Measurements from ENCODE around the gene SORCS3.

SORCS3 gene

GRCh38 chr10:104641187-104641936, at the start of gene SORCS3:
SORCS3 (plus strand) TSS chr10:104641290.
- no peak for DNase-seq

GRCh38 chr10:104591441-104591840, 49.6 kb upstream of the SORCS3 start:
- no peak for DNase-seq

DNA sequence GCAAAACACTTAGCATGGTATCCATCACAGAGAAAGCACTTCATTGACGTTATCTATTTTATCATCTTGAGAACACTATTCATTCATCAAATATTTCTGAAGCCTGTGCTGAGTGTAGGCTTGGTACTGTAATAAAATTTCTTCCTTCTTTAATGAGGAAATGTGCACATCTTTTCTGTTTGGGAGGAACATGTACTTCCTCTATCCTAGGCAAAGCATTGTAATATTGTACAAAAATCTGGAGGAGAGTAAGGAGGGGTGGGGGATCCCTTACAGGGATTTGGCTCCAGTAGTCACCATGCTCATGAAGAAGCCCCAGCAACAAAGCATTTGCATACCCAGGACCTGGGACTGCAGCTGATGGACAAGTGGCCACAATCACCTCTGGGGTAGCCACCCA, 39.9 kb upstream of the SORCS3 start:
- DNase-seq: no peak

- DNase-seq: no peak
Measured at GRCh38 chr10:104608091-104608828, 32.8 kb upstream of the SORCS3 start.

DNA sequence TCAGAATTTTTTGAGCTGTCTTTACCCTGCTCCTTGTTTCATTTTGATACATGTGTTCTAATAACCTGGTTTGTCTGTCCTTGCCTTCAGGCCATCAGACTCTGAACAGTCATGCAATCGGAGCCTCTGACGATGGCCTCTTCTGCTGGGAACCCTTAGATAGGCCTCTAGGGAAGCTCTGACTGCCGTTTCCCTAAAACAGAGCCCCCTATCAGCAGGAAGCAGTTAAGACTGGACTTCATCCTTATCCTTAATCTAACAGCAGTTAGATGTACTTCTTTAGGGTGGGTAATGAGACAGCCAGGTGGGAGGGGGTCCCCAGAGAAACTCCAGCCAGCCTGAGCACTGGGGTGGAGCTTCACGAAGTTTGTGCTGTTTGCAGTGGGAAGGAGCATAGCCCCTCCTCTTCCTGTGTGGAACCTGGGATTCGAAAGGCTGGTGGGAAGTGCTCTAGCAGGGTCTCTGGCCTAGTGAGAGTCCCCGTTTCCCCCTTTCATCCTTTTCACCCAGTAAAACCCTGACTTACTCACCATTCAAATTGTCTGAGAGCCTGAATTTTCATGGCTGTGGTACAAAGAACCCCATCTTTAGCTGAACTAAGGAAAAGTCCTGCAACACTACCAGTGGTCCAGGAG, 28.4 kb upstream of the SORCS3 start:
- no peak for DNase-seq

- no peak for DNase-seq
Measured at GRCh38 chr10:104613406-104613805, 27.7 kb upstream of the SORCS3 start.

DNA sequence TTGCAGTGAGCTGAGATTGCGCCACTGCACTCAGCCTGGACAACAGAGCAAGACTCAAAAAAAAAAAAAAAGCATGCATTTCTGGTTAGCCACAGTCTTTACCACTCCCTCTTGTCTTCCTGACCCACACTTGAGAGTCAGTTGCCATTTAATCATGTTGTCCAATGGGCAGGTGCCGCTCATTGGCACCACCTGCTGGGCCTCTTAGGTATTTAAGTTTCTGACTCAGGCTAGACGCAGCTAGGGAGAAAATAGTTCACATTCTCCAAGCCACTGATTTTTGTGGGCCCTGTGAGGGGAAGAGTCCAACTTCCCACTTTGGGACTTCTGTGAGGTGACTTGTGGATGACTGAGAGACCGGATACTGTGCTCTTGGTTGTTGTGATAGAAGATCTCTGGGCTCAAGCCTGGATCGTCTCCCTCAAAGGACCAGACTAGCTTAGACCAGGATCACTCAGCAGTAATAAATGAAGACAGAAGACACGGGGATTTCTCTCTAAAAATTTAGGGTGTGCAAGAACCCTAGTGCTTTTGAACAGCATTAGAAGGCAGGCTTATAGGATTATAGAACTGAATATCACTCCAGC, 26.8 kb upstream of the SORCS3 start:
- DNase-seq: no peak

- no peak for DNase-seq
Measured at GRCh38 chr10:104615136-104615535, 26.0 kb upstream of the SORCS3 start.

DNA sequence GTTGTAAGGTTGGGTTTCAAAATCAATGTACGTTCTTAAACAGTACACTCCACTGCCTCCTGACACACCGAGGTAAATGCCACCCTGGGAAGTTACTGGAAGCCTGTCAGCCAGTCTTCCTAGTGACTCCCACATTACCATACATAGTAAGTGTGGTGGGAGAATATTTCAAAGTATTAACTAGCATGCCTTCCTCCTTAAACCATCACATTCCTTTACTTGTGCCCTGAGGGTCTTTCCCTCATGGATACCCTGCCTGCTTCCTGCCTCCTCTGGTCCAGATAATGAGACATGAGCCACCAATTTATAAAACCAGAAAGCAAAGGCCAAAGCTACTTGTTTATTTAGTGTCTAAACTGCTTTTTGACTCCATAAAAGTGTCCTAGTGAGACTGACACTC, 23.3 kb upstream of the SORCS3 start:
- DNase-seq: no peak

DNA sequence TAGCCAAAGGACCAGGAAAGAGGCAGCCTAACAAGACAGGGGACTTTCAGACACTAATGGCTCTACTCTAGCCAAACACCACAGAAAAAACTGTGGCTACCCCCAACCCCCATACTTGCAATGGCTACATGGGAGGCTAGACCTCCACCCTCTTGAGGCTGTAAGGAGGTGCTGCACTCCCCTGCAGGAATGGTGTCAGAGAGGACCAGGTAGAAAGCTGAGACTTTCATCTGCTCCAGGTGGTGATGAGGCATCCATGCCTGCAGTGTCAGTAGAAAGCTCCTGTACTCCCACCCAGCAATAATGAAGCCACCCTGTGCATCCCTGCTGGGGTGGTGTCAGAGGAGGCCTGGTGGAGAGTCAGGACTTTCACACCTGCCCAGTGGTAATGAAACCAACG, 18.9 kb upstream of the SORCS3 start:
- DNase-seq: no peak

GRCh38 chr10:104622598-104623209, 18.4 kb upstream of the SORCS3 start:
- no peak for DNase-seq

DNA sequence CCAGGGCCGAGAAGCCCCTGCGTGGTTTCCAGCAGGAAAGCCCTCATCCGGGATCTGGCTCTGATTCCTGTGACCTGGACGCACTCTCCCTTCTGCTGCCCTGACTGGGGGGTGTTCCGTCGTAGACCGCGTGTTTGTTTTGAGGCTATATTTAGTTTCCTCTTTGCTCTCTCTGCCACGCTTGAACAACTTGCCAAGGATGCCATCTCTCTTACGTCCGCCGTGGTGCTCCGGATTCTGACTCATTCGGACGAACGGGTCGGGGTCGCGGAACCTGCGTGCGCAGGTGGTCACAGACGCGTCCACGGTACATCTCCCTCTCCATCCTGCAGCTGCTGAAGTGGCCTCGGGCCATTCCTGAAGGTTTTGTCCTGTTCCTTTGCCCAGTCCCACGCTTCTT, 10.4 kb upstream of the SORCS3 start:
- DNase-seq: no peak

DNA sequence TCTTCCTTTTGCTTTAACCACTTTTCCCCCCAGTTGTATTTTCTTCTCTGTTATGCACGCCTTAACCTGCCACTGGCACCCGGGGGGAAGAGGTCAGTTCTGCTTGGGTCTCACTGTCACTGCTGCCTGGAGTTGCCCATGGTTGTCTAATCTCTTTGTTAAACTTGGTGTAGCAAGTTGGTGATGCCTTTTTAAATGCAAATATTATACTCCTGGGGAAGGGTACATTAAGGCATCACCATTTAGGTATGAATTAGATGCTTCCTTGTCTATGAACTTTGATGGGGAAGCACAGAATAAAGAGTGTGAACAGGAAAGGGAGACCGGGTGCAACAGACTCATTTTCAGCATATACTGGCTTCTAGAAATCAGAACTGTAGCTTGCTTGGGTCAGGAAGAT, 9.1 kb upstream of the SORCS3 start:
- DNase-seq: no peak

GRCh38 chr10:104638861-104639589, 2.1 kb upstream of the SORCS3 start:
- DNase-seq: no peak

DNA sequence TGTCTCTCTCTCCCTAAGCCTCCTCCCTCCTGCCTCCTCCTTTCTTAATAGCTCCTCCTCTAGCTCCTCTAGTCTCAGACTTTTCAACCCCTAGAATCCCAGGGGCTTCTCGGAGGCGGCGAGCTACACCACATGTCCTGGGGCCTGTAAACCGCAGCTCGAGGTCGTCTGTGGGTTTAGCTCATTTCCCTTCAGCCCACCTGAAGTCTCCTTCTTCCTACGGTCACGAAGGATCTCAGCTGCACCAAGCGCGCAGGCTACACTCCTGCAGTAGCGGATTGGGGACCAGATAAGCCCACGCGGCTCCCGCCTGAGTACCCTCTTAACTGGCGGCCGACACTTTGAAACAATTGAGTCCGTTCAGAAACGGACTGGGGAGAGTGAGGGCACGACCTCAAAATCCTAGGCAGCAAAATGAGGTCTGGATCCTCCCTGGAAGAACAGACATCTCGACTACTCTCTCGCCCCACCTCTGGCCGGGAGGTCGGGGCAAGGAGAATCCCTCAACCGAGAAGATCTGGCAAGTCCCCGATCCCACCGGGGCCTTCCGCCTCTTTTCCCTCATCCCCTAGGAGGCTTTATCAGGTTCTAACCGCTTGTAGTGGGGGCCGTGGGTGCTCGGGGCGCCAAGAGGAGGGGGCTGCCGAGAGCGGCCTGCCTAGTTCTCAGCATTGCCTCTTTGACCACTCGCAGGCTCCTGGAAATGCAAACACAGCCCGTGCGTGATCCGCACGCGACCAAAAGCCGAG, 1.3 kb upstream of the SORCS3 start:
- DNase-seq: no peak

DNA sequence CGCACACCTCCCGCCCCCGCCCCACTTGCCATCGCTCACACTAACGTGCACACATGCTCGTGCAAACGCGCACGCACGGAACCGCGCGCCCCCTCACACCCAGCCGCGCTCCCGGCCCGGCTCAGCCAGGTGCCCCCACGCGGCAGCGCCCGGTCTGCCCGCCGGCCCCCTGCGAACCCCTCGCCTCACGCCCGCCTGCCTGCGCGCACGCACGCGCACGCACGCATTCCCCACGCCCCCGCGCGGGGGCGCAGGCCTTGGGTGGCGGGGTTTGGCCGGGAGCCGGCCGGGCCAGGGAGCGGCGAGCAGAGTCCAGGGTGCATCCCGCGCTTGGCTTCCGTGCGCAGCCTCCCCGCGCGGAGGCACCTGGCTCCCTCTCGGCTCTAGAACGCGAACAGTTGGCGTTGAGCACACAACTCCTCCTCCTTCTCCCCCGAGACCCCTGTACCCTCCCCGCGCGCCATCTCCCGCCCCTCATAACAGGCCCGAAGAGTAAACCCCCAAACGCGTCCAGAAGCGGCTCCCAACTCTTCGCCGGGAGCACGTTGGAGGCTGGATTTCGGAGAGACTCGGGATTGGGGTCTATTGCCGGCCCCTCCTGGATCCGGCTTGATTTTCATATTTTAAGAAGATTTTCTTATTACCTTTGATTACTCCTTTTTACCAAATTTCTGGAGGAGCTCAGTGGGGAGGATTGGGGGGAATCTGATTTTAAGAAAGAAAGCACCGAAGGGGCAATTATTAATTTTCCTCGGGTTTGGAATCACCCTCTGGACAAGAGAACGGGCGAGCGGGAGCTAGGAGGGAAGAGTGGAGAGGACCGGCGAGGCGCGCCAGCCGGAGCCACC, 527 bp upstream of the SORCS3 start:
- DNase-seq: no peak

GRCh38 chr10:104641937-104642657, 1.0 kb downstream of the SORCS3 start:
- DNase-seq: no peak

DNA sequence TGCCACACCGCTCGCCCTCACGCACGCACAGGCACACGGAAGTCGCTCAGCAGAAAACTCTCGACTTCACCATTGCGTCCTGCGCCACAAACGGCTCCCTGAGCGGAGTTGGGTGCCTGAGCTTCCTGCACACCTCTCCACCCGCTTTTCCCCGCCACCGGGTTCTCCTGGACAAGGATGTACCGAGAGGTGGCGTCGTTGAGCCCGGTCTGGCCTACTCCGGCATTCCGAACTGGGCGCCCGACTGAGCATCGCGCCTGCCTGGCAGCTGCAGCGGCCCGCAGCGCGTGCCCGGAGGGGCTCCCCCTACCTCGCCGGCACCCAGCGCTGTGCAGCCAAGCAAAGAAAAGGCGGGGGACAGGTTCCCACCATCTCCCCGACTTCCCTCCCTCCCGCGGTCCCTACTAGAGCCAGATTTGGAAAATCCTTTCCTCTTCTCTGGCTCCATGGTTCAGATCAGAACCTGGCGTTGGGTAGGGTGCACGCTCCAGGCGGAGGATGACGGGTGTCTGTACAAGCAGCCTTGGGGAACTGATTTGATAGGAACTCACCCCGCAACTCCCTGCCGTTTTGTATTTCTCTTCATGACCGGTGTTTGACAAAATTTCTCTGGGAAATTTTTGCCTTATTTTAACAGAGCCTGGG, 1.7 kb downstream of the SORCS3 start:
- DNase-seq: no peak

- no peak for DNase-seq
Measured at GRCh38 chr10:104643303-104643663, 2.2 kb downstream of the SORCS3 start.

DNA sequence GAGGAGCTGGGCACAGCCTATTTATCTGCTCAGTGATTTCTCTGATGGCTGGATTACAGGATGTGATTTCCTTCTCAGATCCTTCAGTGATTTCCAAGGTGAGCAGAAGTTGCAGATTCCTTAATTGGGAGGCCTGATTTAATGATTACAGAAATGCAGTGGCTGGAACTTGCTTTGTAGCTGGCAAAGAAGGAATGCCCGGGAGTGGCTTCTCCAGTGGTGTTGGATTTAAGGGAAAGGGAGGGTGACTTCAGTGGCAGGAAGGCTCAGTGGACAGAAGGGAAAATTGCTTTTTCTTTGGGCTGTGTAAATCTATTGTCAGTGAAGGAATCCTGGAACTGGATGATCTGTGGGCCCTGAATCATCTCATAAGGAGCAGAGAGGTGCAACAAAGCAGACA, 5.1 kb downstream of the SORCS3 start:
- DNase-seq: no peak
